ENCODE data around the gene PRKAG2.

- TF ChIP-seq CTCF (IDR thresholded peaks at IDR 0.05) (no peak), POLR2A (IDR thresholded peaks at IDR 0.05) (no peak)
Observed at GRCh38 chr7:151575410-151575809, 301.5 kb downstream of the PRKAG2 start.
